GM23338 (cell line): ENCODE measurements around the gene TAF1L.

Source experiments
- CREB1 ChIP-seq: fragments of 250-450 bp; sonication (Bioruptor Pico); IDR thresholded peaks from 2 replicates; pipeline ENCODE4 v1.5.0; 2020; ENCODE audit warnings: low read depth, mild to moderate bottlenecking, moderate library complexity
- EZH2 ChIP-seq: fragments of 200-600 bp; sonication (generic); IDR thresholded peaks from one replicate; pipeline ENCODE4 v1.8.0; 2017; ENCODE audit warnings: antibody characterized with exemption, mild to moderate bottlenecking, low read depth; ENCODE audit not compliant: unreplicated experiment
- EZH2phosphoT487 ChIP-seq: fragments of 200-600 bp; sonication (generic); IDR thresholded peaks from one replicate; pipeline ENCODE4 v1.8.1; 2018; ENCODE audit warnings: antibody characterized with exemption; ENCODE audit not compliant: unreplicated experiment
- JUNB ChIP-seq: IDR thresholded peaks from one replicate; pipeline ENCODE4 v1.6.1; 2016; ENCODE audit warnings: antibody characterized with exemption; ENCODE audit not compliant: unreplicated experiment
- NANOG ChIP-seq: IDR thresholded peaks from 2 replicates; pipeline ENCODE4 v1.6.1; 2016; ENCODE audit warnings: antibody characterized with exemption, borderline replicate concordance
- POLR2AphosphoS5 ChIP-seq: IDR thresholded peaks from 2 replicates; pipeline ENCODE4 v1.6.1; 2016; ENCODE audit warnings: antibody characterized with exemption, low read depth
- STAT1 ChIP-seq: IDR thresholded peaks from one replicate; pipeline ENCODE4 v1.6.1; 2016; ENCODE audit warnings: antibody characterized with exemption; ENCODE audit not compliant: unreplicated experiment
- ZNF114 ChIP-seq: fragments of 250-450 bp; sonication (Bioruptor Pico); IDR thresholded peaks from 2 replicates; pipeline ENCODE4 v1.5.0; 2020; ENCODE audit warnings: mild to moderate bottlenecking, moderate library complexity
- ZNF331 ChIP-seq: fragments of 250-450 bp; sonication (Bioruptor Pico); IDR thresholded peaks from 2 replicates; pipeline ENCODE4 v1.5.0; 2020; ENCODE audit warnings: low read depth, mild to moderate bottlenecking, moderate library complexity
- TF ChIP-seq, protein P1 (sequence below), 2 experiments: fragments of 200-600 bp in 1 of 2; sonication (generic) in 1 of 2; conservative IDR thresholded peaks; 2 replicates each; pipeline versions ENCODE4 v1.5.1 to v1.6.1; 2016 to 2017; ENCODE audit warnings: antibody characterized with exemption in 2 of 2, low read depth in 2 of 2, mild to moderate bottlenecking in 2 of 2, moderate library complexity in 1 of 2
- TF ChIP-seq, protein P2 (sequence below): IDR thresholded peaks from one replicate; pipeline ENCODE4 v1.6.1; 2018; ENCODE audit warnings: antibody characterized with exemption; ENCODE audit not compliant: unreplicated experiment

DNA sequence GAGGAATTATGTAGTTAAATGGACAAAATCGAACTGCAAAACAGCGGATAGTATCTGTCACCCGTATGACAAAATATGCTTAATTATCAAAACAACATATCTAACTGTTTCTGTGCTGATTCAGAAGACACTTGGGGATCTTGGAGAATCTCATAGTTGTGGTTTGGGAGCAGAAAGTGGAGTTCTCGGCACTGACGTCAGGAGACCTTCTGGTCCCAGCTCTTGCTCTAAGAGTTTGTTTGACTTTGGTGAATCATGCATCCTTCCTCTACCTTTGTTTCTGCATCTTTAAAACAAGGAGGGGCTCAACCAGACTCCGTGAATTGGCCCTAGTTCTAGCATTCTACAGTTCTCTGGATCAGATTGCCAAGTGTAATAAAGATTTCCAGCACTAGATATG is 37.0 kb upstream of the TAF1L start:
- TF ChIP-seq, protein P1, sequence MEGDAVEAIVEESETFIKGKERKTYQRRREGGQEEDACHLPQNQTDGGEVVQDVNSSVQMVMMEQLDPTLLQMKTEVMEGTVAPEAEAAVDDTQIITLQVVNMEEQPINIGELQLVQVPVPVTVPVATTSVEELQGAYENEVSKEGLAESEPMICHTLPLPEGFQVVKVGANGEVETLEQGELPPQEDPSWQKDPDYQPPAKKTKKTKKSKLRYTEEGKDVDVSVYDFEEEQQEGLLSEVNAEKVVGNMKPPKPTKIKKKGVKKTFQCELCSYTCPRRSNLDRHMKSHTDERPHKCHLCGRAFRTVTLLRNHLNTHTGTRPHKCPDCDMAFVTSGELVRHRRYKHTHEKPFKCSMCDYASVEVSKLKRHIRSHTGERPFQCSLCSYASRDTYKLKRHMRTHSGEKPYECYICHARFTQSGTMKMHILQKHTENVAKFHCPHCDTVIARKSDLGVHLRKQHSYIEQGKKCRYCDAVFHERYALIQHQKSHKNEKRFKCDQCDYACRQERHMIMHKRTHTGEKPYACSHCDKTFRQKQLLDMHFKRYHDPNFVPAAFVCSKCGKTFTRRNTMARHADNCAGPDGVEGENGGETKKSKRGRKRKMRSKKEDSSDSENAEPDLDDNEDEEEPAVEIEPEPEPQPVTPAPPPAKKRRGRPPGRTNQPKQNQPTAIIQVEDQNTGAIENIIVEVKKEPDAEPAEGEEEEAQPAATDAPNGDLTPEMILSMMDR (conservative IDR thresholded peaks at IDR 0.05; ENCODE audit: low read depth in 2 of 2) = no peak
- TF ChIP-seq JUNB (no peak), CREB1 (no peak), EZH2 (no peak), STAT1 (no peak), EZH2phosphoT487 (no peak), POLR2AphosphoS5 (no peak), ZNF114 (no peak), ZNF331 (no peak), NANOG (no peak)
- TF ChIP-seq, protein P2, sequence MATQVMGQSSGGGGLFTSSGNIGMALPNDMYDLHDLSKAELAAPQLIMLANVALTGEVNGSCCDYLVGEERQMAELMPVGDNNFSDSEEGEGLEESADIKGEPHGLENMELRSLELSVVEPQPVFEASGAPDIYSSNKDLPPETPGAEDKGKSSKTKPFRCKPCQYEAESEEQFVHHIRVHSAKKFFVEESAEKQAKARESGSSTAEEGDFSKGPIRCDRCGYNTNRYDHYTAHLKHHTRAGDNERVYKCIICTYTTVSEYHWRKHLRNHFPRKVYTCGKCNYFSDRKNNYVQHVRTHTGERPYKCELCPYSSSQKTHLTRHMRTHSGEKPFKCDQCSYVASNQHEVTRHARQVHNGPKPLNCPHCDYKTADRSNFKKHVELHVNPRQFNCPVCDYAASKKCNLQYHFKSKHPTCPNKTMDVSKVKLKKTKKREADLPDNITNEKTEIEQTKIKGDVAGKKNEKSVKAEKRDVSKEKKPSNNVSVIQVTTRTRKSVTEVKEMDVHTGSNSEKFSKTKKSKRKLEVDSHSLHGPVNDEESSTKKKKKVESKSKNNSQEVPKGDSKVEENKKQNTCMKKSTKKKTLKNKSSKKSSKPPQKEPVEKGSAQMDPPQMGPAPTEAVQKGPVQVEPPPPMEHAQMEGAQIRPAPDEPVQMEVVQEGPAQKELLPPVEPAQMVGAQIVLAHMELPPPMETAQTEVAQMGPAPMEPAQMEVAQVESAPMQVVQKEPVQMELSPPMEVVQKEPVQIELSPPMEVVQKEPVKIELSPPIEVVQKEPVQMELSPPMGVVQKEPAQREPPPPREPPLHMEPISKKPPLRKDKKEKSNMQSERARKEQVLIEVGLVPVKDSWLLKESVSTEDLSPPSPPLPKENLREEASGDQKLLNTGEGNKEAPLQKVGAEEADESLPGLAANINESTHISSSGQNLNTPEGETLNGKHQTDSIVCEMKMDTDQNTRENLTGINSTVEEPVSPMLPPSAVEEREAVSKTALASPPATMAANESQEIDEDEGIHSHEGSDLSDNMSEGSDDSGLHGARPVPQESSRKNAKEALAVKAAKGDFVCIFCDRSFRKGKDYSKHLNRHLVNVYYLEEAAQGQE = no peak
